HEK293 (cell line): Measurements from ENCODE around the gene ITGB2.

ENCODE experiments used
- CTCF ChIA-PET: fragments of 350-600 bp; formaldehyde crosslinking; extraction: SDS; loops from one replicate; lab custom pipeline; 2021; ENCODE audit warnings: antibody characterized with exemption; lab: Yijun Ruan, JAX
- POLR2A ChIA-PET: fragments of 300-600 bp; formaldehyde crosslinking; extraction: SDS; loops from one replicate; lab custom pipeline; 2020; ENCODE audit warnings: antibody characterized with exemption, inconsistent platforms; lab: Yijun Ruan, JAX
- H3K27ac ChIP-seq: fragments of 200-500 bp; sonication (Bioruptor generic); 2 replicates; pipeline ENCODE4 v1.5.1; 2014; ENCODE audit warnings: low read depth, low read length, control low read depth, inconsistent platforms; ENCODE audit errors: extremely low read depth
- H3K36me3 ChIP-seq, 2 experiments: fragments of 200-500 bp in 1 of 2; sonication (Bioruptor generic) in 1 of 2; 1 replicate in 1 of 2; 2 replicates in 1 of 2; pipeline ENCODE4 v1.5.1; 2014 to 2017; ENCODE audit warnings: inconsistent platforms in 2 of 2, low read length in 2 of 2; ENCODE audit not compliant: control insufficient read depth in 2 of 2, insufficient read depth in 1 of 2
- H3K4me1 ChIP-seq: fragments of 200-500 bp; sonication (Bioruptor generic); 2 replicates; pipeline ENCODE4 v1.5.1; 2014; ENCODE audit warnings: mild to moderate bottlenecking, low read length, inconsistent platforms; ENCODE audit not compliant: control insufficient read depth, insufficient read depth
- H3K4me3 ChIP-seq: 2 replicates; pipeline ENCODE4 v1.5.1; 2011; ENCODE audit warnings: low read depth, mild to moderate bottlenecking, control low read depth, low read length, moderate library complexity
- H3K9me3 ChIP-seq: fragments of 200-500 bp; sonication (Bioruptor generic); 2 replicates; pipeline ENCODE4 v1.5.1; 2014; ENCODE audit warnings: low read depth, low read length, inconsistent platforms; ENCODE audit not compliant: control insufficient read depth, insufficient read depth
- BCL11B ChIP-seq: fragments of 450-650 bp; formaldehyde crosslinking; IDR thresholded peaks from 2 replicates; pipeline ENCODE4 v1.5.1; 2016; ENCODE audit warnings: low read depth, missing biosample characterization, missing genetic modification characterization
- KLF16 ChIP-seq: fragments of 450-650 bp; formaldehyde crosslinking; IDR thresholded peaks from 2 replicates; pipeline ENCODE4 v1.5.1; 2017; ENCODE audit warnings: missing biosample characterization, missing genetic modification characterization
- KLF8 ChIP-seq: fragments of 450-650 bp; formaldehyde crosslinking; IDR thresholded peaks from 2 replicates; pipeline ENCODE4 v1.5.1; 2016; ENCODE audit warnings: missing biosample characterization, missing genetic modification characterization
- RBAK ChIP-seq: fragments of 450-650 bp; formaldehyde crosslinking; IDR thresholded peaks from 2 replicates; pipeline ENCODE4 v1.5.1; 2016; ENCODE audit warnings: missing biosample characterization, missing genetic modification characterization
- SETDB1 ChIP-seq: IDR thresholded peaks from one replicate; pipeline ENCODE4 v1.6.1; 2017; ENCODE audit warnings: mild to moderate bottlenecking, low read length, moderate library complexity, mixed read lengths; ENCODE audit not compliant: insufficient read length
- WT1 ChIP-seq: fragments of 450-650 bp; formaldehyde crosslinking; IDR thresholded peaks from 2 replicates; pipeline ENCODE4 v1.5.1; 2016; ENCODE audit warnings: missing biosample characterization, missing genetic modification characterization
- YY1 ChIP-seq: fragments of 450-650 bp; formaldehyde crosslinking; IDR thresholded peaks from 2 replicates; pipeline ENCODE4 v1.5.1; 2018; ENCODE audit warnings: missing biosample characterization, missing genetic modification characterization
- ZBTB1 ChIP-seq: fragments of 450-650 bp; formaldehyde crosslinking; IDR thresholded peaks from 2 replicates; pipeline ENCODE4 v1.5.1; 2016; ENCODE audit warnings: missing biosample characterization, missing genetic modification characterization
- ZFHX2 ChIP-seq: fragments of 450-650 bp; formaldehyde crosslinking; conservative IDR thresholded peaks from 2 replicates; pipeline ENCODE4 v1.5.1; 2016; ENCODE audit warnings: missing biosample characterization, missing genetic modification characterization
- ZNF112 ChIP-seq: fragments of 450-650 bp; formaldehyde crosslinking; IDR thresholded peaks from 2 replicates; pipeline ENCODE4 v1.5.0; 2017; ENCODE audit warnings: missing biosample characterization, missing genetic modification characterization
- ZNF324 ChIP-seq: fragments of 450-650 bp; formaldehyde crosslinking; IDR thresholded peaks from 2 replicates; pipeline ENCODE4 v1.5.1; 2016; ENCODE audit warnings: missing biosample characterization, missing genetic modification characterization
- ZNF394 ChIP-seq: fragments of 450-650 bp; formaldehyde crosslinking; IDR thresholded peaks from 2 replicates; pipeline ENCODE4 v1.5.1; 2016; ENCODE audit warnings: missing biosample characterization, missing genetic modification characterization, mild to moderate bottlenecking, moderate library complexity, borderline replicate concordance
- ZNF624 ChIP-seq: fragments of 450-650 bp; formaldehyde crosslinking; IDR thresholded peaks from 2 replicates; pipeline ENCODE4 v1.5.1; 2017; ENCODE audit warnings: missing biosample characterization, missing genetic modification characterization
- ZNF677 ChIP-seq: fragments of 450-650 bp; IDR thresholded peaks from 2 replicates; pipeline ENCODE4 v1.5.0; 2018; ENCODE audit warnings: missing biosample characterization, mild to moderate bottlenecking, missing genetic modification characterization, moderate library complexity
- ZNF843 ChIP-seq: fragments of 450-650 bp; formaldehyde crosslinking; IDR thresholded peaks from 2 replicates; pipeline ENCODE4 v1.5.1; 2016; ENCODE audit warnings: missing biosample characterization, missing genetic modification characterization
- ZSCAN30 ChIP-seq: fragments of 450-650 bp; IDR thresholded peaks from 2 replicates; pipeline ENCODE4 v1.5.1; 2018; ENCODE audit warnings: missing biosample characterization, mild to moderate bottlenecking, missing genetic modification characterization, moderate library complexity
- ZXDB ChIP-seq: fragments of 450-650 bp; formaldehyde crosslinking; IDR thresholded peaks from 2 replicates; pipeline ENCODE4 v1.5.1; 2016; ENCODE audit warnings: missing biosample characterization, missing genetic modification characterization
- TF ChIP-seq, protein P1 (sequence below): fragments of 450-650 bp; formaldehyde crosslinking; IDR thresholded peaks from 2 replicates; pipeline ENCODE4 v1.5.1; 2017; ENCODE audit warnings: missing biosample characterization, mild to moderate bottlenecking, missing genetic modification characterization, moderate library complexity
- TF ChIP-seq, protein P2 (sequence below): fragments of 450-650 bp; formaldehyde crosslinking; IDR thresholded peaks from 2 replicates; pipeline ENCODE4 v1.5.1; 2016; ENCODE audit warnings: missing biosample characterization, missing genetic modification characterization
- TF ChIP-seq, protein P3 (sequence below): fragments of 450-650 bp; formaldehyde crosslinking; IDR thresholded peaks from 2 replicates; pipeline ENCODE4 v1.5.1; 2016; ENCODE audit warnings: missing biosample characterization, missing genetic modification characterization
- TF ChIP-seq, protein P4 (sequence below): fragments of 450-650 bp; formaldehyde crosslinking; optimal IDR thresholded peaks from 2 replicates; pipeline ENCODE3; 2016; ENCODE audit warnings: missing biosample characterization, mild to moderate bottlenecking, missing genetic modification characterization
- TF ChIP-seq, protein P5 (sequence below): fragments of 450-650 bp; formaldehyde crosslinking; IDR thresholded peaks from 2 replicates; pipeline ENCODE4 v1.5.1; 2016; ENCODE audit warnings: missing biosample characterization, missing genetic modification characterization
- TF ChIP-seq, protein P6 (sequence below): fragments of 450-650 bp; formaldehyde crosslinking; IDR thresholded peaks from 2 replicates; pipeline ENCODE4 v1.5.1; 2017; ENCODE audit warnings: missing biosample characterization, missing genetic modification characterization

The ITGB2 gene

DNA sequence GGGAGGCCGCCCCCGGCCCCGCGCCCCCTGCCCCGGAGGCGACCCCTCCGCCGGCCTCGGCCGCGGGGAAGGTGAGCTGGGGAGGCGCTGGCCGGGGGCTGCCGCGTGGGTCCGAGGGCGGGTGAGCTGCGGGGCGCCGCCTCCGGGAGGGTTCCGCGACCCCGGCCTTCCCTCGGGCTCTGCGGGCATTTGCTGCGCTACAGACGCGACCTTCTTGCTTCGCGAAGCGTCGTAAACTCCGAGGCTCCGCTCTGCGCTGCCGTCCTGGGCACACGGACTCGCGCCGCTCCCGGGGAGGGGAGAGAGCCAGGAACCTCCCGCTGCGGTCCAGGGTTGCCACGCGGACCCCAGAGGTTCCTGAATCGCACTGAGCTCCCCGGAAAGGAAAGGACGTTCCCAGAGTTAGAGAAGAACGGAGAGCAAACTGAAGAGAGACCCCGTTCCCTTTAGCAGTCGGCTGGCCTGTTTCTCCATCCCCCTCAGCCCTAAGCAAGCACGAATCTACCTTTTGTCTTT is 19.5 kb upstream of the ITGB2 start (continued):
- TF ChIP-seq RBAK (tag by site-specific recombination), result no peak

DNA sequence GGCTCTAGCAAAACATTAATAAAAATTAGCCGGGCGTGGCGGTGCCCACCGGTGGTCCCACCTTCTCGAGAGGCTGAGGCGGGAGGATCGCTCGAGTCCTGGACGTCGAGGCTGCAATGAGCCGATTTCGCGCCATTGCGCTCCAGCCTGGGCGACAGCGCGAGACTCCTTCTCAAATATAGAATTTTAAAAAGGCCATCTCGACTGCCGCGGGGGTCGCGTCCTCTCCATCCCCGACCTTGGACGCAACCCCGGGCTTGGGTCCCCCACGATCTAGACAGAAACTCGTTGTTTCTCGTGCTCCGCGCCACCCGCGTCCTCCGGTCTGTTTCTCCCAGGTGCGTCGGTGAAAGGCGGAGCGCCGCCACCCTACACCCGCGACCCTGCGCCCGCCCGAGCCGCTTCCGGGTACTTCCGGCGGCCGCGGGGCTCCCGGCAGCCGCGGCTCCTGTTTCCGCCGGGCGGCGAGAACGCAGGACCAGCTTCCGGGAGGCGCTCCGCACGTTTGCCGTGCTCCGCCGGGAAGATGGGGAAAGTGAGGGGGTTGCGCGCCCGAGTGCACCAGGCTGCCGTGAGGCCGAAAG is 18.9 kb upstream of the ITGB2 start, which contains the start of gene SLX9:
TSS of gene SLX9 (plus strand) at position 498 of the 584 bp plus-strand sequence. CDS start at position 527, 29 bp downstream.
- CTCF ChIA-PET, result interaction anchor here (0.6 to 15.2 kb wide), 6 partner anchors 9 to 283 kb away, joined by 3 to 333 read pairs (median 4); no protein-coding TSS in a partner anchor
- TF ChIP-seq ZXDB (tag by site-specific recombination), result peak; percentile 94
- 0 out of 2 replicates have a peak, but pooled peaks have one; percentile 72 for TF ChIP-seq ZBTB1 (tag by site-specific recombination)
- TF ChIP-seq, protein P1, sequence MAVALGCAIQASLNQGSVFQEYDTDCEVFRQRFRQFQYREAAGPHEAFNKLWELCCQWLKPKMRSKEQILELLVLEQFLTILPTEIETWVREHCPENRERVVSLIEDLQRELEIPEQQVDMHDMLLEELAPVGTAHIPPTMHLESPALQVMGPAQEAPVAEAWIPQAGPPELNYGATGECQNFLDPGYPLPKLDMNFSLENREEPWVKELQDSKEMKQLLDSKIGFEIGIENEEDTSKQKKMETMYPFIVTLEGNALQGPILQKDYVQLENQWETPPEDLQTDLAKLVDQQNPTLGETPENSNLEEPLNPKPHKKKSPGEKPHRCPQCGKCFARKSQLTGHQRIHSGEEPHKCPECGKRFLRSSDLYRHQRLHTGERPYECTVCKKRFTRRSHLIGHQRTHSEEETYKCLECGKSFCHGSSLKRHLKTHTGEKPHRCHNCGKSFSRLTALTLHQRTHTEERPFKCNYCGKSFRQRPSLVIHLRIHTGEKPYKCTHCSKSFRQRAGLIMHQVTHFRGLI (tag by site-specific recombination), result no peak
- no peak for TF ChIP-seq ZNF624 (tag by site-specific recombination)
- peak; percentile 67 for TF ChIP-seq ZNF677
- TF ChIP-seq, protein P2, sequence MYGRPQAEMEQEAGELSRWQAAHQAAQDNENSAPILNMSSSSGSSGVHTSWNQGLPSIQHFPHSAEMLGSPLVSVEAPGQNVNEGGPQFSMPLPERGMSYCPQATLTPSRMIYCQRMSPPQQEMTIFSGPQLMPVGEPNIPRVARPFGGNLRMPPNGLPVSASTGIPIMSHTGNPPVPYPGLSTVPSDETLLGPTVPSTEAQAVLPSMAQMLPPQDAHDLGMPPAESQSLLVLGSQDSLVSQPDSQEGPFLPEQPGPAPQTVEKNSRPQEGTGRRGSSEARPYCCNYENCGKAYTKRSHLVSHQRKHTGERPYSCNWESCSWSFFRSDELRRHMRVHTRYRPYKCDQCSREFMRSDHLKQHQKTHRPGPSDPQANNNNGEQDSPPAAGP, result peak; percentile 98
- no peak for TF ChIP-seq SETDB1
- TF ChIP-seq ZSCAN30 (tag by site-specific recombination), result peak; percentile 99
- TF ChIP-seq ZNF112 (tag by site-specific recombination), result no peak
- peak; percentile 85 for TF ChIP-seq ZNF394 (tag by site-specific recombination)
- TF ChIP-seq ZNF843 (tag by site-specific recombination), result no peak; the same call in 1 of the 2 replicates
- peak; percentile 98 for TF ChIP-seq KLF8
- TF ChIP-seq, protein P3, sequence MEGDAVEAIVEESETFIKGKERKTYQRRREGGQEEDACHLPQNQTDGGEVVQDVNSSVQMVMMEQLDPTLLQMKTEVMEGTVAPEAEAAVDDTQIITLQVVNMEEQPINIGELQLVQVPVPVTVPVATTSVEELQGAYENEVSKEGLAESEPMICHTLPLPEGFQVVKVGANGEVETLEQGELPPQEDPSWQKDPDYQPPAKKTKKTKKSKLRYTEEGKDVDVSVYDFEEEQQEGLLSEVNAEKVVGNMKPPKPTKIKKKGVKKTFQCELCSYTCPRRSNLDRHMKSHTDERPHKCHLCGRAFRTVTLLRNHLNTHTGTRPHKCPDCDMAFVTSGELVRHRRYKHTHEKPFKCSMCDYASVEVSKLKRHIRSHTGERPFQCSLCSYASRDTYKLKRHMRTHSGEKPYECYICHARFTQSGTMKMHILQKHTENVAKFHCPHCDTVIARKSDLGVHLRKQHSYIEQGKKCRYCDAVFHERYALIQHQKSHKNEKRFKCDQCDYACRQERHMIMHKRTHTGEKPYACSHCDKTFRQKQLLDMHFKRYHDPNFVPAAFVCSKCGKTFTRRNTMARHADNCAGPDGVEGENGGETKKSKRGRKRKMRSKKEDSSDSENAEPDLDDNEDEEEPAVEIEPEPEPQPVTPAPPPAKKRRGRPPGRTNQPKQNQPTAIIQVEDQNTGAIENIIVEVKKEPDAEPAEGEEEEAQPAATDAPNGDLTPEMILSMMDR (tag by site-specific recombination), result peak; percentile 59; the same call in 1 of the 2 replicates
- peak; percentile 92 for TF ChIP-seq YY1 (tag by site-specific recombination)
- peak; percentile 97 for TF ChIP-seq ZNF324 (tag by site-specific recombination)
- TF ChIP-seq, protein P4, sequence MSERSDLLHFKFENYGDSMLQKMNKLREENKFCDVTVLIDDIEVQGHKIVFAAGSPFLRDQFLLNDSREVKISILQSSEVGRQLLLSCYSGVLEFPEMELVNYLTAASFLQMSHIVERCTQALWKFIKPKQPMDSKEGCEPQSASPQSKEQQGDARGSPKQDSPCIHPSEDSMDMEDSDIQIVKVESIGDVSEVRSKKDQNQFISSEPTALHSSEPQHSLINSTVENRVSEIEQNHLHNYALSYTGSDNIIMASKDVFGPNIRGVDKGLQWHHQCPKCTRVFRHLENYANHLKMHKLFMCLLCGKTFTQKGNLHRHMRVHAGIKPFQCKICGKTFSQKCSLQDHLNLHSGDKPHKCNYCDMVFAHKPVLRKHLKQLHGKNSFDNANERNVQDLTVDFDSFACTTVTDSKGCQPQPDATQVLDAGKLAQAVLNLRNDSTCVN (tag by site-specific recombination), result peak; percentile 93
- peak; percentile 41; the same call in 1 of the 2 replicates for TF ChIP-seq WT1 (tag by site-specific recombination)
- no peak for TF ChIP-seq BCL11B
- peak; percentile 88 for TF ChIP-seq KLF16
- TF ChIP-seq, protein P5, sequence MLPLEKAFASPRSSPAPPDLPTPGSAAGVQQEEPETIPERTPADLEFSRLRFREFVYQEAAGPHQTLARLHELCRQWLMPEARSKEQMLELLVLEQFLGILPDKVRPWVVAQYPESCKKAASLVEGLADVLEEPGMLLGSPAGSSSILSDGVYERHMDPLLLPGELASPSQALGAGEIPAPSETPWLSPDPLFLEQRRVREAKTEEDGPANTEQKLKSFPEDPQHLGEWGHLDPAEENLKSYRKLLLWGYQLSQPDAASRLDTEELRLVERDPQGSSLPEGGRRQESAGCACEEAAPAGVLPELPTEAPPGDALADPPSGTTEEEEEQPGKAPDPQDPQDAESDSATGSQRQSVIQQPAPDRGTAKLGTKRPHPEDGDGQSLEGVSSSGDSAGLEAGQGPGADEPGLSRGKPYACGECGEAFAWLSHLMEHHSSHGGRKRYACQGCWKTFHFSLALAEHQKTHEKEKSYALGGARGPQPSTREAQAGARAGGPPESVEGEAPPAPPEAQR (tag by site-specific recombination), result no peak
- peak; percentile 61 for TF ChIP-seq ZFHX2 (tag by site-specific recombination)
- TF ChIP-seq, protein P6, sequence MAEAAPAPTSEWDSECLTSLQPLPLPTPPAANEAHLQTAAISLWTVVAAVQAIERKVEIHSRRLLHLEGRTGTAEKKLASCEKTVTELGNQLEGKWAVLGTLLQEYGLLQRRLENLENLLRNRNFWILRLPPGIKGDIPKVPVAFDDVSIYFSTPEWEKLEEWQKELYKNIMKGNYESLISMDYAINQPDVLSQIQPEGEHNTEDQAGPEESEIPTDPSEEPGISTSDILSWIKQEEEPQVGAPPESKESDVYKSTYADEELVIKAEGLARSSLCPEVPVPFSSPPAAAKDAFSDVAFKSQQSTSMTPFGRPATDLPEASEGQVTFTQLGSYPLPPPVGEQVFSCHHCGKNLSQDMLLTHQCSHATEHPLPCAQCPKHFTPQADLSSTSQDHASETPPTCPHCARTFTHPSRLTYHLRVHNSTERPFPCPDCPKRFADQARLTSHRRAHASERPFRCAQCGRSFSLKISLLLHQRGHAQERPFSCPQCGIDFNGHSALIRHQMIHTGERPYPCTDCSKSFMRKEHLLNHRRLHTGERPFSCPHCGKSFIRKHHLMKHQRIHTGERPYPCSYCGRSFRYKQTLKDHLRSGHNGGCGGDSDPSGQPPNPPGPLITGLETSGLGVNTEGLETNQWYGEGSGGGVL, result no peak

More for the DNA sequence above, 18.9 kb upstream of the ITGB2 start, which contains the start of gene SLX9:
- peaks cover 0 to 37% of the 10 kb centered on the region in 2 experiments; a peak in 1 of 3 replicates for H3K36me3 ChIP-seq
- peak within 1 kb of the TSS; percentile 69 for H3K27ac ChIP-seq
- peak within 1 kb of the TSS; percentile 87 for H3K4me3 ChIP-seq
- H3K9me3 ChIP-seq, result no peaks in the 10 kb centered on the region
- peaks cover 11% of the 10 kb centered on the region; the same call in 1 of the 2 replicates for H3K4me1 ChIP-seq
- POLR2A ChIA-PET, result interaction anchor here (0.5 to 1.7 kb wide), 6 partner anchors 9 to 429 kb away, joined by 3 to 9 read pairs (median 3); partner anchors contain the start of genes POFUT2 and PTTG1IP
